Head of caudate nucleus (tissue), 42 donors: ENCODE results near the gene CHN2.
A peak's percentile ranks its signal among the peaks of the same experiment; 100 is the strongest.

Source experiments
- DNase-seq, 42 donors: peaks; one replicate each; pipeline versions ENCODE4 v3.0.0 to v3.0.0-alpha.2; 2020 to 2021; ENCODE audit warnings: mixed read lengths in 7 of 42
- intact Hi-C: fragments of 100-400 bp; cut with DNase I; formaldehyde crosslinking; loops from one replicate; pipeline ENCODE4 v1.15.0; 2022

Gene CHN2

GRCh38 chr7:29194594-29195427, at the start of gene CHN2:
Gene CHN2, plus strand, starts transcription at chr7:29194775.
- intact Hi-C loops = loop anchor here (5.0 kb wide), 1 partner anchor 147 kb away; no protein-coding TSS in a partner anchor

GRCh38 chr7:29145553-29146056, 49.0 kb upstream of the CHN2 start:
- intact Hi-C loops = no loop called here
- DNase-seq = peak in 1 of 42 donors; percentile 3

More at GRCh38 chr7:29194594-29195427, at the start of gene CHN2:
- DNase-seq = peak; percentile 44 to 86 (median 74)

GRCh38 chr7:29146057-29146706, 48.4 kb upstream of the CHN2 start, which contains the start of gene CPVL:
Gene CPVL, minus strand, starts transcription at chr7:29146537. Its CDS starts 25,476 bp downstream, at chr7:29121061.
- intact Hi-C loops = no loop called here

DNA sequence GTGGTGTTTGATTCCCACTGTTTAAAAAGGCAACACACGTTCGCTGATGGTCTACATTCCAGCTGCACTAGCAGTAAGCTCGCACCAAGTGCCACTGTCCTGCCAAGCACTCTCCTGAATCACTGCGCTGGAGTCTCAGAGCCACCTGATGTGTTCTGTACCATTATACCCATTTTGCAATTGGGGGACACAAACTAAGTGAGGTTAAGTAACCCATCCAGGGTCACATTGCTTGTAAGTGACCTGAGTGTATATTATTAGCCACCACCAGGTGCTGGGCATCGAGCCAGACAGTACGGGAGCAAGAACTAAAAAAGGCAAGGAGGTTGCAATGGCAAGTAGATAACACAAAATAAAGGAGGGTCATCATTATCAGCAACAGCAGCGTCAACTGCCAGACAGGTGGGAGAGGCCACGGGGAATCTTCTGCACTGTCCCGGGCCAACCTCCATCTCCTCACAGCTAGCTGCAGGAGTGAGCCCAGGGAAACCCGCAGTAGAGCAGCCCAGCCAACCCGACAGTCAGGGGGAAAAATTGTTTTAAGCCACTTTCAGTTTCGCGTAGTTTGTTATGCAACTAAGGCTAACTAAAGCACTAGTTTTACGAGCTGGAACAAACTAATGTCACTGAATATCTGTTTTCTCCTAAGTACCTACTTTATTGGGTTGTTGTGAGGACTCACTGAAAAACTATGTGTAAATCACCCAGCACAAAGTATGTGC, 47.5 kb upstream of the CHN2 start:
- no peak for DNase-seq
- intact Hi-C loops = no loop called here

More at GRCh38 chr7:29146057-29146706, 48.4 kb upstream of the CHN2 start, which contains the start of gene CPVL:
- peak; percentile 40 to 88 (median 69) for DNase-seq

DNA sequence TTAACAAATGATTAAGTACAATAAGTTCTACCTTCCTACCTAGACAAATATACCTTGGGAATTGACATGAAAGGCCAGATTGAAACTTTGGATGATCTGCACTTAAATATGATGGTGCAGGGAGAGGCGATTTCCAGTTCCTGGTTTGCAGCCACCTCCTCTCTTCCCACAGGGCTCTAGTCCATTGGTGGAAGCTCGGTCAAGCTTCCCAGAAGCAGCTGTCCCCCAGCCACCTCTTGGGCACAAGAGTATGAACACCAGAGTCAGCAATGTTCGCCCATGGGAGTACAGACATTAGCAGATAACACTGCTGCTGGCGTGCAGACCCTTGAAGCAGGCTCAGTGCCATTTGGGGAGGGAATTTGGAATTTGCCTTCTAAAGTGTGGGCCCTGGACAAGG, 46.8 kb upstream of the CHN2 start:
- intact Hi-C loops = no loop called here
- no peak for DNase-seq

DNA sequence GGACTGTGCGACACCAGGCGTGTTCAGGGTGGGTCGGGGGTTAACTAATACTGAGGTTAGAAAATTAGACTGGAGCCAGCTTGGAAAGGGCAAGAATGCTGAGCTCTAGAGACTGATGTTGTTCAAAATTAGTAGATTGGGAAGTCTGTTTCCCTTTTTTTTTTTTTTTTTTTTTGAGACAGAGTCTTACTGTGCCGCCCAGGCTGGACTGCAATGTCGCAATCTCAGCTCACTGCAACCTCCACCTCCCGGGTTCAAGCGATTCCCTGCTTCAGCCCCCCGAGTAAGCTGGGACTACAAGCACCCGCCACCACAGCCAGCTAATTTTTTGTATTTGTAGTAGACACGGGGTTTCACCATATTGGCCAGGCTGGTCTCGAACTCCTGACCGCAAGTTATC, 45.5 kb upstream of the CHN2 start:
- no peak for DNase-seq

DNA sequence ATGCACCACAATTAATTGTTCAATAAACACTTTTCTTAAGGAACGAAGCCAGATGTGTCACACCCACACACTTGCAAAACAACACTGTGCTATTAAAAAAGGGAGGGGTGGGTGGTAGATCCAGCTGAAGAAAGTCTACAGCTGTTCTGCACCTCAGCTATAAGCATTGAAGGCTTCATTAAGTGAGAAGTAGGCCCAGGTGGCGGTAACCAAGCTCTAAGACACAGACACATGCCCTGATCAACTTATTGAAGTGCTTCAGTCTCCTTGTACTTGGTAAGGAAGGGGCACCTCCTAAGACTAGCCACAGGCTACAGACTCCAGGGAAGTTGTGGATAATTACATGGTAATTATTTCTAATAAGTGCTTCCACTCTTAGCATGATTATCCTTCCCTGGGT, 43.7 kb upstream of the CHN2 start:
- DNase-seq = no peak
- intact Hi-C loops = no loop called here

More for the DNA sequence above, 45.5 kb upstream of the CHN2 start:
- intact Hi-C loops = no loop called here

DNA sequence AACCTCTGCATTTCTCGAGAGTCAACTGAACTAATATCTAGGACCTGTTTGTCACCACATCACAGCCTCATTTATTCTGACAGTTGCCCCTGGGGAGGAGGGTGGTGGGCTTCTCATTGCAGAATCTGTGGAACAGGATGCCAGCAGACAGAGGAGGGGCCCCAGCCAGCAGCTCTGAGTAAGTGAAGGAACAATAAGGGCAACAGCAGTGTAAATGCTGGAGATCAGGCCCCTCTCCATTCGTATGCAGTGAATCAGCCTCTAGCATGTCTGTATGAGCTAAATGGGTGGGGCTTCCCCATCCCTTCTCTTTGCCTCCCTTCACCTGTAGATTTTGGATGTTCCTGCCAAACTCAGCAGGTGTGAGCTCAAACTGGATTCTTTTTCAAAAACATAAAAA, 40.5 kb upstream of the CHN2 start:
- DNase-seq = no peak
- intact Hi-C loops = no loop called here

GRCh38 chr7:29156907-29157452, 37.6 kb upstream of the CHN2 start:
- intact Hi-C loops = no loop called here
- peak in 5 of 42 donors; percentile 23 to 43 (median 29) for DNase-seq

- no peak for DNase-seq
- intact Hi-C loops = no loop called here
These were observed 35.7 kb upstream of the CHN2 start for GRCh38 chr7:29158795-29159423.

DNA sequence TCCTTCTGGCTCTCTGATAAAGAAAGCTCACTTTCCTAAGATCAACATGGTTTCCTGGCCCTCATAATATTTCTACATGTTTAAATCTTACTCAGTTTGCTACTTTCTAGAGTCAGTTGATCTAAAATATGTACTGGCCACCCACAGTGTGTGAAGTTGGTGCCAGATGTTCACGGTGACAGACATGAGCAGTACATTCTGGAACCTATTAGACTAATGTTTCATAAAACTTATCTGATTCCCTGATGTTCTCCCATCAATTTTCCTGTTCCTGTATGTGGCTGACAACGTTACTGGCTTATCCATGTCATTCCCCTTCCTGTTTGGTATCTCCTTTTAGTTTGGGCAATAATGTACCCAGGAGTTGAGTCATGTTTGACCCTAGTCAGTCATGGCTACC, 34.5 kb upstream of the CHN2 start:
- no peak for DNase-seq
- intact Hi-C loops = no loop called here

GRCh38 chr7:29161231-29161630, 33.3 kb upstream of the CHN2 start:
- intact Hi-C loops = no loop called here
- DNase-seq = no peak

DNA sequence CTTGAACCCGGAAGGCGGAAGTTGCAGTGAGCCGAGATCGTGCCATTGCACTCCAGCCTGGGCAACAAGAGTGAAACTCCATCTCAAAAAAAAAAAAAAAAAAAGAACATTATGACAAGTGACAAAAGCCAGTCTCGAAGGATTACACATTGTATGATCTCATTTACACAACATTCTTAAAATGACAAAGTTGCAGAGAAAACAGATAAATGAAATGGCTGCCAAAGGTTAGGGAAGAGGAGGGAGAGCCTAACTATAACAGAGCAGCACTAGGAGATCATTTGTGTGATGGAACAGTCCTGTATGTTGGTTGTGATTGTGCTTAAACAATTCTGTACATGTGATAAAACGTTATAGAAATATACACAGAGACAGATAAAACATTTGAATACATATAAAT, 32.0 kb upstream of the CHN2 start:
- intact Hi-C loops = no loop called here

GRCh38 chr7:29163854-29164253, 30.7 kb upstream of the CHN2 start:
- intact Hi-C loops = no loop called here

More for the DNA sequence above, 32.0 kb upstream of the CHN2 start:
- DNase-seq = no peak

GRCh38 chr7:29167721-29168120, 26.9 kb upstream of the CHN2 start:
- no peak for DNase-seq
- intact Hi-C loops = no loop called here

More at GRCh38 chr7:29163854-29164253, 30.7 kb upstream of the CHN2 start:
- no peak for DNase-seq

GRCh38 chr7:29170781-29171180, 23.8 kb upstream of the CHN2 start:
- DNase-seq = peak in 31 of 42 donors; percentile 33 to 82 (median 53)
- intact Hi-C loops = no loop called here

- DNase-seq = no peak
- intact Hi-C loops = no loop called here
These were observed 21.1 kb upstream of the CHN2 start for GRCh38 chr7:29173458-29173857.

- intact Hi-C loops = no loop called here
- DNase-seq = peak; percentile 22 to 89 (median 65)
These were observed 16.5 kb upstream of the CHN2 start for GRCh38 chr7:29177963-29178600.
